Measurements from ENCODE around the gene CTU2. TPM values are rescaled to one million over a fixed set of nuclear protein-coding genes. Genes with fewer than 3 reads are reported as not detected.

The CTU2 gene
- total RNA-seq, 2 donors from 2014 or later = 7.8 to 23.1 TPM

- Histone ChIP-seq H3K4me1 (no peaks in the 10 kb centered on the region), H3K36me3 (peaks cover 48% of the 10 kb centered on the region), H3K27ac (no peak overlapping the region), H3K4me3 (no peak overlapping the region), H3K9me3 (no peaks in the 10 kb centered on the region), H3K9ac (ENCODE audit: low read depth in 2 of 2, low read length in 2 of 2) (no peak overlapping the region), H3K27me3 (no peaks in the 10 kb centered on the region)
- TF ChIP-seq, protein P1, sequence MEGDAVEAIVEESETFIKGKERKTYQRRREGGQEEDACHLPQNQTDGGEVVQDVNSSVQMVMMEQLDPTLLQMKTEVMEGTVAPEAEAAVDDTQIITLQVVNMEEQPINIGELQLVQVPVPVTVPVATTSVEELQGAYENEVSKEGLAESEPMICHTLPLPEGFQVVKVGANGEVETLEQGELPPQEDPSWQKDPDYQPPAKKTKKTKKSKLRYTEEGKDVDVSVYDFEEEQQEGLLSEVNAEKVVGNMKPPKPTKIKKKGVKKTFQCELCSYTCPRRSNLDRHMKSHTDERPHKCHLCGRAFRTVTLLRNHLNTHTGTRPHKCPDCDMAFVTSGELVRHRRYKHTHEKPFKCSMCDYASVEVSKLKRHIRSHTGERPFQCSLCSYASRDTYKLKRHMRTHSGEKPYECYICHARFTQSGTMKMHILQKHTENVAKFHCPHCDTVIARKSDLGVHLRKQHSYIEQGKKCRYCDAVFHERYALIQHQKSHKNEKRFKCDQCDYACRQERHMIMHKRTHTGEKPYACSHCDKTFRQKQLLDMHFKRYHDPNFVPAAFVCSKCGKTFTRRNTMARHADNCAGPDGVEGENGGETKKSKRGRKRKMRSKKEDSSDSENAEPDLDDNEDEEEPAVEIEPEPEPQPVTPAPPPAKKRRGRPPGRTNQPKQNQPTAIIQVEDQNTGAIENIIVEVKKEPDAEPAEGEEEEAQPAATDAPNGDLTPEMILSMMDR (IDR thresholded peaks at IDR 0.05) = no peak
- DNase-seq = no peak
- intact Hi-C loops (cut with DNase I) = no loop called here
Measured at GRCh38 chr16:88723507-88723887, 17.2 kb downstream of the CTU2 start.

DNA sequence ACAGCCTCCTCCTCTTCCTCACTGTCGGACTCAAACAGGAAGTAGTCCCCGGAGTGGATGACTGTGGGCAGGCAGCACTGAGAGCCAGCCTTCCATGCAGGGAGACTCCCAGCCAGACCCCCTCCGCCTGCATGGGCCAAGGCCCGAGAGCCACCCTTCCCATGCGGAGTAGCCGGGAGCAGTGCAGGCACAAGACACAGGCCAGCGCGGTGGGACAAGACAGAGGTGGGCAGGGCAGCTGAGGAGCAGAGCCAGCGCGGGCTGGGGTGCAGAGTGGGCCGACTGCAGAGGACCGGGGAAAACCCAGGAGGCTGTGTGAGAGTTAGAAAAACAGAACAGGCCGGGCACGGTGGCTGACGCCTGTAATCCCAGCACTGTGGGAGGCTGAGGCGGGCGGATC lies 17.6 kb downstream of the CTU2 start:
- Histone ChIP-seq H3K36me3 (peaks cover 48% of the 10 kb centered on the region), H3K9ac (ENCODE audit: low read depth in 2 of 2, low read length in 2 of 2) (no peak overlapping the region), H3K9me3 (no peaks in the 10 kb centered on the region), H3K27ac (no peak overlapping the region), H3K4me1 (no peaks in the 10 kb centered on the region), H3K27me3 (no peaks in the 10 kb centered on the region), H3K4me3 (no peak overlapping the region)
- TF ChIP-seq, protein P1 (IDR thresholded peaks at IDR 0.05) = no peak
- no peak for DNase-seq
- intact Hi-C loops (cut with DNase I) = no loop called here

DNA sequence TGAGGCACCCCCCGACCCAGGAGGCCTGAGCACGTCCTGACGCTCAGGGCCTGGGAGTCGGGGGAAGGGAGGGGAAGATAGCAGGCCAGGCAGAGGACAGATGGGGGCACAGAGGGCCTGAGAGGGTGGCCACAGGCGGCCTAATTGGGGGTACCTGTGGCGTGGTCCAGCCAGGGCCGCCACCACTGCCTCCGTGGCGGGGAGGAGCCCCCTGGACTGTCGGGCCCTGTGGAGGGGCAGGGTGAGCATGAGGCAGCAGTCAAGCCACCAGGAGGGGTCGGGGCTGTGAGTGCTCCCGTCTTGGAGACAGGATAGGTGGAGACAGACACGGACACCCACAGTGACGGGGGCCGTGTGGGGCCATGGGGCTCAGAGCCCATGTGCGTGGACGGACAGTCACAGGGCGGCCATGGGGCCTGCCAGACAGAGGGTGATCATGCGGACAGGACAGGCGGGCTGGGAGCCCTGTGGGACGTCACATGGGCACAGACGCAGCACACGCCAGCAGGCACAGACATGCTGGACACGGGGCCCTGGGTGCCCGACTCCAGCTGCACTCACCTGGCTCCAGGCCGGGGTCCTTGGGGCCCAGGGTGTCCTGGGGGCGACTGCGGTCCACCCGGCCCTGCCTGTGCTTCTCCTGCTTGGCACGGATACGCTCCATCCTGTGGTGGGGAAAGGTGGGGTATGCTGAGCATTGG lies 18.7 kb downstream of the CTU2 start:
- Histone ChIP-seq H3K4me1 (no peaks in the 10 kb centered on the region), H3K9ac (ENCODE audit: low read depth in 2 of 2, low read length in 2 of 2) (no peak overlapping the region), H3K27me3 (no peaks in the 10 kb centered on the region), H3K9me3 (no peaks in the 10 kb centered on the region), H3K36me3 (peaks cover 48% of the 10 kb centered on the region), H3K4me3 (no peak overlapping the region), H3K27ac (no peak overlapping the region)
- intact Hi-C loops (cut with DNase I) = no loop called here
- TF ChIP-seq, protein P1 (IDR thresholded peaks at IDR 0.05) = no peak
- DNase-seq = no peak

DNA sequence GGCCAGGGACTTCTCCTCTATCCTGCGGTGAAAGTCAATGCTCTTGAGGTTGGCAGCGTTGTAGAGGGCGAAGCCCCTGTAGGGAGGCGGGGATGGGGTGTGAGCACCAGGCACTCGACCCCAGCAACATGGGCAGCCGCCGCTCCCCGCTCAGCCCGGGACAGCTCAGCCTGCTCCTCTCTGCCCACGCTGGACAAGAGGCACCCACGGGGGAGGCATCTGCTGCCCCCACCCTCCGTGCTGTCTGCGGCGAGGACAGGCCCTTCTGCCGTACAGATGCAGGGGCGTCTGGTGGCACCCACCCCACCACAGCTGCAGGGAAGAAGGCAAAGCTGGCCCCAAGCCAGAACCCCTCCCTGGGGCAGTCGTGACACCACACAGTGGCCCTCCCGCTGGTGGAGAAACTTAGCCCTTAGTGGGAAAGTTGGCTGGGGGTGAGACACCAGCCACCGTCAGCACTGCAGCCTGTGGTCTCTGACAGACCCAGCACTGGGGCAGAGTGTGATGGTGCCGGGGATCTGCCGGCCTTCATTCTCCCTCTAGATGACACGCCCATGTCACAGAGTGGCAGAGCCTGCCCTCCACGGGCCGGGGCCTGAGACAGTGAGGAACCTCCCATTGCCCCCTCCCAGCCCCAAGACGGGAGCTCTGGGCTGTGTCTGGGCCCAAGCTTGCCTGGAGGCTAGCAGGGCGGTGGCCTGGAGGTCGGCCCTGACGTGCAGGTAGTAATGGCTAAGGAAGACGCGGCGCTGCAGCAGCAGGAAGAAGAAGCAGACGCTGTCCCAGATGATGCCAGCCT lies 19.5 kb downstream of the CTU2 start:
- H3K9ac ChIP-seq (ENCODE audit: low read depth in 2 of 2, low read length in 2 of 2) = no peak overlapping the region
- no peaks in the 10 kb centered on the region for H3K4me1 ChIP-seq
- no peaks in the 10 kb centered on the region for H3K9me3 ChIP-seq
- DNase-seq = no peak
- no peaks in the 10 kb centered on the region for H3K27me3 ChIP-seq
- TF ChIP-seq, protein P1 (IDR thresholded peaks at IDR 0.05) = no peak
- intact Hi-C loops (cut with DNase I) = no loop called here
- H3K36me3 ChIP-seq = peaks cover 48% of the 10 kb centered on the region
- H3K27ac ChIP-seq = no peak overlapping the region
- H3K4me3 ChIP-seq = no peak overlapping the region

DNA sequence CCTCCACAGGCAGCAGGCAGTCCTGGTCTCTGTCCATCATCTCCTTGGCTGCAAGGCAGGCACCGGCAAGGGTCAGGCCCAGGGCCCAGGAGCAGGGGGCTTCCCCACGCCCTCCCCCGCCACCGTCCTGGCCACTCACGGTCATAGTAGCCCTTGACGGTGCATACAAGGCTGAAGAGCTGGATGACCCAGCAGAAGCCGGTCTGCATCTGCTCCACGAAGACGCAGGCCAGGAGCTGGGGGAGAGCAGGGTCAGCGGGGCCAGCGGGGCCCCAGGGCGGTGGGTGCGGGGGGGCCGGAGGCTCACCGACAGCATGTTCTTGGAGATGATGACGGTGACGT lies 20.1 kb downstream of the CTU2 start:
- no peaks in the 10 kb centered on the region for H3K9me3 ChIP-seq
- DNase-seq = no peak
- no peaks in the 10 kb centered on the region for H3K27me3 ChIP-seq
- peaks cover 50% of the 10 kb centered on the region for H3K36me3 ChIP-seq
- H3K9ac ChIP-seq (ENCODE audit: low read depth in 2 of 2, low read length in 2 of 2) = no peak overlapping the region
- TF ChIP-seq, protein P1 (IDR thresholded peaks at IDR 0.05) = no peak
- H3K4me1 ChIP-seq = no peaks in the 10 kb centered on the region
- intact Hi-C loops (cut with DNase I) = no loop called here
- no peak overlapping the region for H3K4me3 ChIP-seq
- no peak overlapping the region for H3K27ac ChIP-seq
